RWPE2 (cell line): ENCODE results near the gene ATP10A.

Experiments used
- ATAC-seq: fragments of 200-7000 bp; cut with Tn5 transposase; 3 replicates; pipeline ENCODE4 v1.9.1; 2021; ENCODE audit warnings: low read depth
- DNase-seq: peaks from one replicate; pipeline ENCODE4 v3.0.0-alpha.2; 2020; ENCODE audit warnings: low spot score
- H3K27ac ChIP-seq: fragments of 450-650 bp; 2 replicates; pipeline ENCODE4 v1.5.1; 2017; ENCODE audit warnings: mild to moderate bottlenecking; ENCODE audit not compliant: poor library complexity, severe bottlenecking
- H3K27me3 ChIP-seq: fragments of 250-450 bp; sonication (Bioruptor Pico); 2 replicates; pipeline ENCODE4 v1.5.1; 2021; ENCODE audit warnings: mild to moderate bottlenecking, moderate library complexity; ENCODE audit not compliant: insufficient read depth, poor library complexity, severe bottlenecking
- H3K36me3 ChIP-seq: fragments of 250-450 bp; sonication (Bioruptor Pico); 2 replicates; pipeline ENCODE4 v1.5.1; 2020; ENCODE audit warnings: low read depth, mild to moderate bottlenecking, moderate library complexity
- H3K4me1 ChIP-seq: fragments of 250-450 bp; sonication (Bioruptor Pico); 2 replicates; pipeline ENCODE4 v1.5.1; 2021; ENCODE audit warnings: mild to moderate bottlenecking, moderate library complexity; ENCODE audit not compliant: insufficient read depth, poor library complexity, severe bottlenecking
- H3K4me3 ChIP-seq: fragments of 250-450 bp; sonication (Bioruptor Pico); 2 replicates; pipeline ENCODE4 v1.5.1; 2021; ENCODE audit warnings: mild to moderate bottlenecking, moderate library complexity; ENCODE audit not compliant: severe bottlenecking
- H3K9me3 ChIP-seq: fragments of 250-450 bp; sonication (Bioruptor Pico); 2 replicates; pipeline ENCODE4 v1.5.1; 2021; ENCODE audit warnings: mild to moderate bottlenecking, moderate library complexity; ENCODE audit not compliant: severe bottlenecking
- TF ChIP-seq, protein P1 (sequence below): fragments of 450-650 bp; IDR thresholded peaks from one replicate; pipeline ENCODE4 v1.5.1; 2017; ENCODE audit warnings: mild to moderate bottlenecking, moderate library complexity; ENCODE audit not compliant: poor library complexity, severe bottlenecking

The ATP10A gene

GRCh38 chr15:25633862-25634261, 229.3 kb downstream of the ATP10A start:
- Histone ChIP-seq H3K4me1 (no peaks in the 10 kb centered on the region), H3K27ac (no peak overlapping the region), H3K36me3 (no peaks in the 10 kb centered on the region), H3K9me3 (no peaks in the 10 kb centered on the region), H3K27me3 (peaks cover 22% of the 10 kb centered on the region), H3K4me3 (no peak overlapping the region)
- no peak for ATAC-seq
- no peak for DNase-seq
- TF ChIP-seq, protein P1, sequence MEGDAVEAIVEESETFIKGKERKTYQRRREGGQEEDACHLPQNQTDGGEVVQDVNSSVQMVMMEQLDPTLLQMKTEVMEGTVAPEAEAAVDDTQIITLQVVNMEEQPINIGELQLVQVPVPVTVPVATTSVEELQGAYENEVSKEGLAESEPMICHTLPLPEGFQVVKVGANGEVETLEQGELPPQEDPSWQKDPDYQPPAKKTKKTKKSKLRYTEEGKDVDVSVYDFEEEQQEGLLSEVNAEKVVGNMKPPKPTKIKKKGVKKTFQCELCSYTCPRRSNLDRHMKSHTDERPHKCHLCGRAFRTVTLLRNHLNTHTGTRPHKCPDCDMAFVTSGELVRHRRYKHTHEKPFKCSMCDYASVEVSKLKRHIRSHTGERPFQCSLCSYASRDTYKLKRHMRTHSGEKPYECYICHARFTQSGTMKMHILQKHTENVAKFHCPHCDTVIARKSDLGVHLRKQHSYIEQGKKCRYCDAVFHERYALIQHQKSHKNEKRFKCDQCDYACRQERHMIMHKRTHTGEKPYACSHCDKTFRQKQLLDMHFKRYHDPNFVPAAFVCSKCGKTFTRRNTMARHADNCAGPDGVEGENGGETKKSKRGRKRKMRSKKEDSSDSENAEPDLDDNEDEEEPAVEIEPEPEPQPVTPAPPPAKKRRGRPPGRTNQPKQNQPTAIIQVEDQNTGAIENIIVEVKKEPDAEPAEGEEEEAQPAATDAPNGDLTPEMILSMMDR: no peak

DNA sequence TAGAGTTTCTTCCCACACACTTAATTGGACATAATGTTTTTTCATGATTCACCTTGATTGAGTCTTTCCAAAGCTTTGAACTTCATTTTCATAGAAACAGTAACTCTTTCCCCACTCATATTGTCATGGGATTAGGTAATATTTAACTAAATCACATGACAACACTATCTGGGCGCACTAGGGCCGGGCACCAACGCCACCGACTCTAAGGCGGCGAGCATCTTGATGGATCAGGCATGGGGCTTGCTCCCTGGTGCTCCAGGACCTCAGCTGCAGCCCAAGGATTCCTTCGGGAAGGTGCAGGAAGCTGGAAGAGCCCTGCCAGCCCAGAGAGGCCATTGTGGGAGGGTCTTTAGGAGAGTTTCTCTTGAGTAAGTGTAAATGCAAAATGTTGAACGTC, 231.2 kb downstream of the ATP10A start:
- H3K27me3 ChIP-seq: peaks cover 12% of the 10 kb centered on the region
- no peaks in the 10 kb centered on the region for H3K36me3 ChIP-seq
- no peaks in the 10 kb centered on the region for H3K4me1 ChIP-seq
- DNase-seq (no peak), ATAC-seq (no peak)
- TF ChIP-seq, protein P1: no peak
- H3K27ac ChIP-seq: no peak overlapping the region
- no peak overlapping the region for H3K4me3 ChIP-seq
- H3K9me3 ChIP-seq: no peaks in the 10 kb centered on the region
